Naive B cell (primary cell): ENCODE results near the gene RPS2. TPM values are rescaled to one million over a fixed set of nuclear protein-coding genes. Genes with fewer than 3 reads are reported as not detected.

Source experiments
- ATAC-seq, 2 donors: fragments of 150-1000 bp; cut with Tn5 transposase; 2 replicates each; pipeline ENCODE4 v1.10.0; 2021; ENCODE audit warnings: low read depth in 2 of 2, mild to moderate bottlenecking in 2 of 2, moderate library complexity in 2 of 2
- DNase-seq: peaks from one replicate; pipeline ENCODE4 v3.0.0; 2022
- H3K27ac Mint-ChIP-seq, 6 donors: one replicate each; pipeline ENCODE4 v1.8.0; 2020 to 2022; ENCODE audit warnings: mild to moderate bottlenecking in 6 of 6, mixed read lengths in 6 of 6, moderate library complexity in 5 of 6, inconsistent platforms in 2 of 6
- H3K27me3 Mint-ChIP-seq, 3 donors: one replicate each; pipeline ENCODE4 v1.8.0; 2021 to 2022; ENCODE audit warnings: mixed read lengths in 3 of 3, mild to moderate bottlenecking in 1 of 3
- H3K36me3 Mint-ChIP-seq, 2 donors: one replicate each; pipeline ENCODE4 v1.8.0; 2020 to 2022; ENCODE audit warnings: mixed read lengths in 2 of 2, inconsistent platforms in 1 of 2, mild to moderate bottlenecking in 1 of 2
- H3K4me1 Mint-ChIP-seq, 3 donors: one replicate each; pipeline ENCODE4 v1.8.0; 2020 to 2022; ENCODE audit warnings: mixed read lengths in 3 of 3, inconsistent platforms in 1 of 3, mild to moderate bottlenecking in 1 of 3, moderate library complexity in 1 of 3
- H3K4me3 Mint-ChIP-seq, 8 donors: one replicate each; pipeline ENCODE4 v1.8.0; 2020 to 2022; ENCODE audit warnings: mild to moderate bottlenecking in 8 of 8, mixed read lengths in 8 of 8, moderate library complexity in 8 of 8, inconsistent platforms in 2 of 8
- H3K9me3 Mint-ChIP-seq, 7 donors: one replicate each; pipeline ENCODE4 v1.8.0; 2020 to 2022; ENCODE audit warnings: mixed read lengths in 7 of 7, mild to moderate bottlenecking in 5 of 7, inconsistent platforms in 2 of 7, moderate library complexity in 1 of 7
- polyA plus RNA-seq, 6 donors: library from polyadenylated mRNA; unstranded; fragments of 300-500 nt; fragmentation: Illumina TruSeq; gene quantifications; one replicate each; pipeline ENCODE4 v1.2.3, GENCODE V29; 2021; ENCODE audit warnings: low read depth in 6 of 6

The RPS2 gene
- polyA plus RNA-seq, 6 donors from 2014 or later, result 5,355 to 7,267 (median 6,090) TPM

- Mint-ChIP-seq H3K27ac (no peak overlapping the region), H3K36me3 (no peaks in the 10 kb centered on the region), H3K27me3 (no peaks in the 10 kb centered on the region), H3K9me3 (no peaks in the 10 kb centered on the region), H3K4me3 (peak overlapping the region in 1 of 8 donors; percentile 53), H3K4me1 (peaks cover 6 to 15% (median 11%) of the 10 kb centered on the region in 3 donors)
- ATAC-seq, result no peak
- DNase-seq, result no peak
Observed at GRCh38 chr16:1938316-1938715, 26.3 kb downstream of the RPS2 start.

GRCh38 chr16:1936945-1937479 lies 27.6 kb downstream of the RPS2 start:
- Mint-ChIP-seq H3K4me1 (peaks cover 3 to 6% (median 6%) of the 10 kb centered on the region in 3 donors), H3K27me3 (no peaks in the 10 kb centered on the region), H3K9me3 (no peaks in the 10 kb centered on the region), H3K36me3 (no peaks in the 10 kb centered on the region), H3K4me3 (no peak overlapping the region), H3K27ac (no peak overlapping the region)
- ATAC-seq, result no peak
- no peak for DNase-seq

GRCh38 chr16:1933097-1933661 lies 31.4 kb downstream of the RPS2 start:
- ATAC-seq (no peak), DNase-seq (no peak)
- H3K4me3 Mint-ChIP-seq, result peak overlapping the region in 2 of 8 donors; percentile 0 to 29
- H3K36me3 Mint-ChIP-seq, result no peaks in the 10 kb centered on the region
- H3K9me3 Mint-ChIP-seq, result no peaks in the 10 kb centered on the region
- H3K27ac Mint-ChIP-seq, result no peak overlapping the region
- peaks cover 2 to 6% (median 3%) of the 10 kb centered on the region in 3 donors for H3K4me1 Mint-ChIP-seq
- no peaks in the 10 kb centered on the region for H3K27me3 Mint-ChIP-seq

GRCh38 chr16:1932050-1933028 lies 32.3 kb downstream of the RPS2 start:
- Mint-ChIP-seq H3K27me3 (no peaks in the 10 kb centered on the region), H3K4me3 (peak overlapping the region in 1 of 8 donors; percentile 9), H3K4me1 (peaks cover 2 to 6% (median 3%) of the 10 kb centered on the region in 3 donors), H3K36me3 (no peaks in the 10 kb centered on the region), H3K27ac (no peak overlapping the region), H3K9me3 (no peaks in the 10 kb centered on the region)
- DNase-seq, result no peak
- ATAC-seq, result no peak

- Mint-ChIP-seq H3K4me3 (peak overlapping the region in 2 of 8 donors; percentile 40 to 72), H3K27me3 (peaks cover 0 to 4% (median 3%) of the 10 kb centered on the region in 3 donors), H3K27ac (no peak overlapping the region), H3K4me1 (peaks cover 2 to 6% (median 3%) of the 10 kb centered on the region in 3 donors), H3K9me3 (no peaks in the 10 kb centered on the region), H3K36me3 (no peaks in the 10 kb centered on the region)
- no peak for ATAC-seq
- DNase-seq, result no peak
Observed at GRCh38 chr16:1930338-1930720, 34.3 kb downstream of the RPS2 start.

GRCh38 chr16:1929578-1930337 lies 34.9 kb downstream of the RPS2 start:
- H3K4me3 Mint-ChIP-seq, result peak overlapping the region; percentile 25 to 87 (median 64)
- peak; percentile 92 for DNase-seq
- ATAC-seq, result peak; percentile 91 to 94
- H3K4me1 Mint-ChIP-seq, result peaks cover 2 to 6% (median 3%) of the 10 kb centered on the region in 3 donors
- H3K9me3 Mint-ChIP-seq, result no peaks in the 10 kb centered on the region
- no peaks in the 10 kb centered on the region for H3K36me3 Mint-ChIP-seq
- H3K27me3 Mint-ChIP-seq, result peaks cover 0 to 10% (median 9%) of the 10 kb centered on the region in 3 donors
- H3K27ac Mint-ChIP-seq, result no peak overlapping the region

GRCh38 chr16:1929105-1929504 lies 35.5 kb downstream of the RPS2 start:
- DNase-seq (no peak), ATAC-seq (peak; percentile 21 to 24)
- peak overlapping the region in 2 of 6 donors; percentile 62 to 78 for H3K27ac Mint-ChIP-seq
- H3K27me3 Mint-ChIP-seq, result peaks cover 0 to 15% (median 14%) of the 10 kb centered on the region in 3 donors
- no peaks in the 10 kb centered on the region for H3K36me3 Mint-ChIP-seq
- no peaks in the 10 kb centered on the region for H3K9me3 Mint-ChIP-seq
- peaks cover 2 to 6% (median 3%) of the 10 kb centered on the region in 3 donors for H3K4me1 Mint-ChIP-seq
- H3K4me3 Mint-ChIP-seq, result peak overlapping the region; percentile 73 to 91 (median 86)

- H3K27ac Mint-ChIP-seq, result no peak overlapping the region
- H3K4me3 Mint-ChIP-seq, result no peak overlapping the region
- H3K36me3 Mint-ChIP-seq, result no peaks in the 10 kb centered on the region
- DNase-seq (no peak), ATAC-seq (no peak)
- H3K9me3 Mint-ChIP-seq, result peaks cover 0 to 5% (median 2%) of the 10 kb centered on the region in 7 donors
- H3K4me1 Mint-ChIP-seq, result peaks cover 3 to 9% (median 6%) of the 10 kb centered on the region in 3 donors
- H3K27me3 Mint-ChIP-seq, result peaks cover 11 to 42% (median 34%) of the 10 kb centered on the region in 3 donors
Observed at GRCh38 chr16:1926271-1926670, 38.4 kb downstream of the RPS2 start.

GRCh38 chr16:1924095-1924494 lies 40.5 kb downstream of the RPS2 start:
- H3K4me3 Mint-ChIP-seq, result no peak overlapping the region

GRCh38 chr16:1923299-1924034 lies 41.2 kb downstream of the RPS2 start:
- H3K27ac Mint-ChIP-seq, result no peak overlapping the region
- H3K4me3 Mint-ChIP-seq, result no peak overlapping the region
- peak in 1 of 2 donors; percentile 36 for ATAC-seq
- no peak for DNase-seq
- H3K4me1 Mint-ChIP-seq, result peaks cover 0 to 18% (median 4%) of the 10 kb centered on the region in 3 donors
- H3K9me3 Mint-ChIP-seq, result peaks cover 0 to 5% (median 2%) of the 10 kb centered on the region in 7 donors
- H3K27me3 Mint-ChIP-seq, result peaks cover 17 to 67% (median 52%) of the 10 kb centered on the region in 3 donors
- no peaks in the 10 kb centered on the region for H3K36me3 Mint-ChIP-seq

More at GRCh38 chr16:1924095-1924494, 40.5 kb downstream of the RPS2 start:
- Mint-ChIP-seq H3K4me1 (peaks cover 3 to 16% (median 6%) of the 10 kb centered on the region in 3 donors), H3K9me3 (peaks cover 0 to 5% (median 2%) of the 10 kb centered on the region in 7 donors), H3K27ac (no peak overlapping the region), H3K36me3 (no peaks in the 10 kb centered on the region), H3K27me3 (peaks cover 17 to 62% (median 46%) of the 10 kb centered on the region in 3 donors)
- ATAC-seq, result no peak
- DNase-seq, result no peak

- peaks cover 0 to 18% (median 4%) of the 10 kb centered on the region in 3 donors for H3K4me1 Mint-ChIP-seq
- H3K9me3 Mint-ChIP-seq, result peaks cover 0 to 5% (median 2%) of the 10 kb centered on the region in 7 donors
- no peak overlapping the region for H3K27ac Mint-ChIP-seq
- H3K4me3 Mint-ChIP-seq, result no peak overlapping the region
- H3K36me3 Mint-ChIP-seq, result no peaks in the 10 kb centered on the region
- H3K27me3 Mint-ChIP-seq, result peaks cover 17 to 68% (median 52%) of the 10 kb centered on the region in 3 donors
- DNase-seq (no peak), ATAC-seq (no peak)
Observed at GRCh38 chr16:1922357-1922756, 42.3 kb downstream of the RPS2 start.

- Mint-ChIP-seq H3K36me3 (no peaks in the 10 kb centered on the region), H3K27me3 (peaks cover 17 to 84% (median 67%) of the 10 kb centered on the region in 3 donors), H3K4me3 (peak overlapping the region in 1 of 8 donors; percentile 45), H3K27ac (no peak overlapping the region), H3K9me3 (peaks cover 0 to 5% (median 2%) of the 10 kb centered on the region in 7 donors), H3K4me1 (peaks cover 0 to 18% (median 8%) of the 10 kb centered on the region in 3 donors)
- no peak for DNase-seq
- no peak for ATAC-seq
Observed at GRCh38 chr16:1920727-1921171, 43.9 kb downstream of the RPS2 start.
